BE2C (cell line): ENCODE data around the gene LRCH4.
A peak's percentile ranks its signal among the peaks of the same experiment; 100 is the strongest.
"Not testable (repeated sequence)": the region's sequence is repeated elsewhere in the genome, so short reads cannot be mapped to it uniquely, and the experiment has no call there.

Source experiments
- DNase-seq: peaks from one replicate; pipeline ENCODE4 v3.0.0-alpha.2; 2020
- H3K27me3 ChIP-seq: fragments of 250-450 bp; sonication (Bioruptor Pico); 2 replicates; pipeline ENCODE4 v1.5.1; 2020; ENCODE audit warnings: mild to moderate bottlenecking
- H3K36me3 ChIP-seq: fragments of 250-450 bp; sonication (Bioruptor Pico); 2 replicates; pipeline ENCODE4 v1.5.1; 2020; ENCODE audit warnings: mild to moderate bottlenecking
- H3K4me1 ChIP-seq: fragments of 250-450 bp; sonication (Bioruptor Pico); 2 replicates; pipeline ENCODE4 v1.5.1; 2020
- H3K4me3 ChIP-seq: 2 replicates; pipeline ENCODE4 v1.5.1; 2011; ENCODE audit warnings: low read depth, low read length
- H3K9me3 ChIP-seq: fragments of 250-450 bp; sonication (Bioruptor Pico); 2 replicates; pipeline ENCODE4 v1.5.1; 2020
- TF ChIP-seq, protein P1 (sequence below): IDR thresholded peaks from 2 replicates; pipeline ENCODE4 v1.5.1; 2012; ENCODE audit warnings: mild to moderate bottlenecking, low read depth, low read length

The LRCH4 gene

DNA sequence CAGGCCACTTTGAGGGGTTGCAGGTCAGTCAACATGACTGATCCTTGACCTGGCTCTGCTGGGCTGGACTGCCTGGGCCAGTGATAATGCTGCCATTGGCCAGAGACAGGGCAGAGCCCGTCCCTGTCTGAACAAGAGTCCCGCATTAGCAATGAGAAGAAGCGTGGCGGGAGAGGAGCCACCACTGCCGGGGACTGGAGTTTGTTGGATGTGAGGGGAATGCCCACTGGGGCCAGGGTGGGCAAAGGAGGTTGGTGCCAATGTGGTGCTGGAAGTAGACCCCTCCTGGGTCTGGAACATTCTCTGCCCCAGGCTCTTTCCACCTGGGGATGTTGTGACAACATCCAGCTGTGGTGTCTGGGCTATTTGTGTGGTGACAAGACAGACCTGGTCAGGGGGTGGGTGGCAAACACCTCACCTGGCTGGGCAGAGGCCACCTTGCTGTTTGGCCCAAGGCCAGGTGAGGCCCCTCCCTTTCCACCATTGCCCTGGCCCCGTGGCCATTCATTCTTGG lies 19.9 kb downstream of the LRCH4 start:
- no peak for DNase-seq
- H3K4me3 ChIP-seq, result no peak overlapping the region
- H3K27me3 ChIP-seq, result peaks cover 4% of the 10 kb centered on the region
- H3K36me3 ChIP-seq, result no peaks in the 10 kb centered on the region
- TF ChIP-seq, protein P1, sequence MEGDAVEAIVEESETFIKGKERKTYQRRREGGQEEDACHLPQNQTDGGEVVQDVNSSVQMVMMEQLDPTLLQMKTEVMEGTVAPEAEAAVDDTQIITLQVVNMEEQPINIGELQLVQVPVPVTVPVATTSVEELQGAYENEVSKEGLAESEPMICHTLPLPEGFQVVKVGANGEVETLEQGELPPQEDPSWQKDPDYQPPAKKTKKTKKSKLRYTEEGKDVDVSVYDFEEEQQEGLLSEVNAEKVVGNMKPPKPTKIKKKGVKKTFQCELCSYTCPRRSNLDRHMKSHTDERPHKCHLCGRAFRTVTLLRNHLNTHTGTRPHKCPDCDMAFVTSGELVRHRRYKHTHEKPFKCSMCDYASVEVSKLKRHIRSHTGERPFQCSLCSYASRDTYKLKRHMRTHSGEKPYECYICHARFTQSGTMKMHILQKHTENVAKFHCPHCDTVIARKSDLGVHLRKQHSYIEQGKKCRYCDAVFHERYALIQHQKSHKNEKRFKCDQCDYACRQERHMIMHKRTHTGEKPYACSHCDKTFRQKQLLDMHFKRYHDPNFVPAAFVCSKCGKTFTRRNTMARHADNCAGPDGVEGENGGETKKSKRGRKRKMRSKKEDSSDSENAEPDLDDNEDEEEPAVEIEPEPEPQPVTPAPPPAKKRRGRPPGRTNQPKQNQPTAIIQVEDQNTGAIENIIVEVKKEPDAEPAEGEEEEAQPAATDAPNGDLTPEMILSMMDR, result no peak
- H3K9me3 ChIP-seq, result no peaks in the 10 kb centered on the region
- peaks cover 11% of the 10 kb centered on the region for H3K4me1 ChIP-seq

DNA sequence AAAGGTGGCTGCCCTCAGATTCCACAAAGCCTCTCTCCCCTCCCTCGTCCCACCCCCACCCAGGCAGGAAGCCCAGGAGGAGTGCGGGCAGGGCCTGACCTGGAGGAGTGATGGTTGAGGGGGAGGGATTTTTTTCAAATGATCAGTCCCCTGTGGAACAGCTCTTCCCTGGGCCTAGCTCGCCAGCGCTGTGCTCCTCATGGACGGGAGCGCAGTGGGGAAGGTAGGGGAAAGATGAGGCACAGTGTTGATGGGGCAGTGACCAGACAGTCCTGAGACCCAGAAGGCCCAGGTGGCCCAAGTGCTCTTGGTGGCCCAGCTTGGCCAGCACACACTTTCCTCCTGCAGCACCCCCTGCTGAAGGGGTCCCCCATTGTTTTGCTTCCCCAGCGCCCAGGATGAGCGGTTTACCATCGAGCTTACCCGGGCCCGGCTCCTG lies 20.8 kb downstream of the LRCH4 start:
- Histone ChIP-seq H3K4me3 (no peak overlapping the region), H3K9me3 (no peaks in the 10 kb centered on the region), H3K4me1 (peaks cover 11% of the 10 kb centered on the region), H3K27me3 (peaks cover 3% of the 10 kb centered on the region), H3K36me3 (no peaks in the 10 kb centered on the region)
- TF ChIP-seq, protein P1, result no peak
- DNase-seq, result no peak

DNA sequence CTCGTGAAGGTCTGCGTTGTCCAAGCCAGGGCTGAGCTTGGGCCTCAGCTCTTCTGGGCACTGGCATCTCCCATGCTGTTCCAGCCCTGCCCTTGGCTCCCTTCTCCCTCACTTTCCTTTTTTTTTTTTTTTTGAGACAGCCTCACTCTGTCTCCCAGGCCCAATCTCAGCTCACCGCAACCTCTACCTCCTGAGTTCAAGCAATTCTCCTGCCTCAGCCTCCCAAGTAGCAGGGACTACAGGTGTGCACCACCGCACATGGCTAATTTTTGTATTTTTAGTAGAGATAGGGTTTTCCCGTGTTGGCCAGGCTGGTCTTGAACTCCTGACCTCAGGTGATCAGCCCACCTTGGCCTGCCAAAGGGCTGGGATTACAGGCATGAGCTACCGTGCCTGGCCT lies 21.5 kb downstream of the LRCH4 start:
- not testable (repeated sequence) for H3K4me3 ChIP-seq, DNase-seq, H3K27me3 ChIP-seq, H3K9me3 ChIP-seq, H3K36me3 ChIP-seq
- peaks cover 11% of the 10 kb centered on the region for H3K4me1 ChIP-seq

DNA sequence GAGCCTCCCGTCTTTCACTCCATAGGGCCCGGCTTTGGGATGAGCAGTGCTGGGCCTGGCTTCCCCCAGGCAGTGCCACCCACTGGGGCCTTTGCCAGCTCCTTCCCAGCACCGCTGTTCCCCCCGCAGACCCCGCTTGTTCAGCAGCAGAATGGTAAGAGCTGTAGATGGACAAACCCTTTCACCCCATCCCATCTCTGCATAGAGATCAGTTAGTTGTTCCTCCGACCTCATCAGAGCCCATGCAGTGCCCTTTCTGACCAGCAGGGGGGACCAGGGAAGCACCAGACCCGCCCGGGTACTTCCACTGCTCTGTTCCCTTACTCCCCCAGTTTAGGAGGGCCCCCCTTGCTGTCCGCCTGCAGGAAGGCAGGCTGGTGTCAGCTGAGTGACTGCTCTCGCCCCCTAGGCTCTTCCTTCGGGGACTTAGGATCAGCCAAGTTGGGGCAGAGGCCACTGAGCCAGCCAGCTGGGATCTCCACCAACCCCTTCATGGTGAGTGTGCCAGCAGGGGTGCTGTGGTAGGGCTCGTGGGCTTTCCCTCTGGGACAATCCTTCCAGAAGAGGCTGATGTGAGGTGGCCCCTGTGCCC lies 22.0 kb downstream of the LRCH4 start:
- Histone ChIP-seq H3K36me3 (no peaks in the 10 kb centered on the region), H3K4me3 (no peak overlapping the region), H3K27me3 (no peaks in the 10 kb centered on the region), H3K9me3 (no peaks in the 10 kb centered on the region), H3K4me1 (peaks cover 11% of the 10 kb centered on the region)
- TF ChIP-seq, protein P1, result peak; percentile 97
- DNase-seq, result peak; percentile 86

DNA sequence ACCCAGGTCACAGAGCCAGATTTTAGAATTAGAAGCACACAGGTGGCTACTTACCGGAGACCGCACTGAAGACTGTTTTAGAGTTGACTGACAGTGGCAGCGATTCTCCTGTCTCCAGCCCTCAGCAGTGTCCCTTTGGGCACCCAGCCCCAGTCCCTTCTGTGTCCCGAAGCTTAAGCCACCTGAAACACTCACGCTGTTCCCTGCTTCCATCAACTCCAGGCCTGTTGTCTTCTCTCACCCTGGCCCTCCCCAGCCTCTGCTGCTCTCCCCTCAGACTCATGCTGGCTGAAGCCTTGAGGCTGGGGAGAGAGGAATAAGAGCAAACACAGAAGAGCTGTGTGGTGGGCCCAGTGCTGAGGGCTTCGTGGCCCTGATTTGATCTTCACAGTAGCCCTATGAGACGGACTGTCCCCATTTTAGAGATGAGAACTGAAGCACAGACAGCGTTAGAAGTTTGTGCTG lies 22.8 kb downstream of the LRCH4 start:
- peaks cover 10% of the 10 kb centered on the region for H3K4me1 ChIP-seq
- TF ChIP-seq, protein P1, result no peak

DNA sequence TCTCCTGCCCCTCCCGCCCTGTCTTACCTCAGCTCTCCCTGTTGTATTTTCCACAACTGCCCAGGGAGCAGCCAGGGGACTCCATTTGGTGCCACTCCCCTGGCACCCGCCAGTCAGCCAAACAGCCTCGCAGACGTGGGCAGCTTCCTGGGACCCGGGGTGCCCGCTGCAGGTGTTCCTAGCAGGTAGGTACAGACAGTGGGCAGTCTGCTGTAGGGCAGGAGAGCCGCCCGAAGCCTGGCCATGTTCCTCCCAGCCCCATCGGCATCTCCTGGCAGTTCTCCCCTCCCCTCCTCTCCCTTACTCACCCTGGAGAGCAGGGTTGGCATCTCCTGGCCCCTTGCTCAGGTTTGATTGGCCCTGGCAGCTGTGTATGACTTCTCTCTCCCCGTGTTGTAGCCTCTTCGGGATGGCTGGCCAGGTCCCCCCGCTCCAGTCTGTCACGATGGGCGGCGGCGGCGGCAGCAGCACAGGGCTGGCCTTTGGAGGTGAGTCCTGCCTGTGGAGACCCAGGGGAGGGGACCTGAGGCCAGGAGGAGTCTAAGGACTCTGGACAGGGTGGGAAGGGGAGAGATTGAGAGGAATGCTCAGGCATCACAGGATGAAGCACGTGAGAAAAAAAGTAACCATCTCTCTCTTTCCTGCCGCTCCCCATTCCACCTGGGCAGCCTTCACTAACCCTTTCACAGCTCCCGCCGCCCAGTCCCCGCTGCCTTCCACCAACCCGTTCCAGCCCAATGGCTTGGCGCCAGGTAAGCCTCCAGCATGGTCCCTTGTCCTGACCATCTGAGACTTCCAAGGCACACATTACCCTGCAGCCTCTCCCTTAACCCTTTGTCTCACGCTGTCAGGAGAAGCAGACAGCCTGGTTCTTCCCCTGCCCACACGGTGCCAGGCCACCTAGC lies 23.5 kb downstream of the LRCH4 start:
- peaks cover 3% of the 10 kb centered on the region; the same call in 1 of the 2 replicates for H3K4me1 ChIP-seq
- H3K27me3 ChIP-seq, result no peaks in the 10 kb centered on the region
- H3K36me3 ChIP-seq, result no peaks in the 10 kb centered on the region
- DNase-seq, result no peak
- no peak overlapping the region for H3K4me3 ChIP-seq
- TF ChIP-seq, protein P1, result no peak
- H3K9me3 ChIP-seq, result no peaks in the 10 kb centered on the region

More for the DNA sequence above, 22.8 kb downstream of the LRCH4 start:
- Histone ChIP-seq H3K4me3 (no peak overlapping the region), H3K36me3 (no peaks in the 10 kb centered on the region), H3K27me3 (no peaks in the 10 kb centered on the region), H3K9me3 (no peaks in the 10 kb centered on the region)
- no peak for DNase-seq
